ENCODE results near the gene HERC2.
"Not testable (repeated sequence)": the region's sequence is repeated elsewhere in the genome, so short reads cannot be mapped to it uniquely, and the experiment has no call there.

DNA sequence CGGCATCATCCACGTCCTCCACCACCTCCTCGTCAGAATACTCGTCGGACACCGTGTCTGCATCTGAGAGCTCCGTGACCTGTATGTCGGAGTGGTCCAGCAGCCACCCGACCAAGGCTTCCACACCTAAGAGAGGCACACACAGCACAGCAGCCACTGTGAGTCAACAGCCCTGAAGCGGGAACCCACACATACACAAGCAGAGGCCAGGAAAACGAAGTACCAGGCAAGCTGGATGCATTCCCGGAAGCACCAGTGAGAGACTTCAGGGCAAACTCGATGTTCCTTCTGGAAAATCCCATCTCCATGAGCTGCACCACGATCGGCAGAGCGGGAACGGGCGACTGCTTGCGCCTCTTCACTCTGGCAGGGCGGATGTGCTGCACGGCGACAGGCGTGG lies 119.9 kb downstream of the HERC2 start:
- TF ChIP-seq CTCF, POLR2A (IDR thresholded peaks at IDR 0.05): not testable (repeated sequence)
